Activated CD8-positive, alpha-beta memory T cell treated with anti-CD3 and anti-CD28 coated beads, Interleukin-2, amount 50 U/mL, for 48 hours (primary cell): ENCODE data around the gene ABHD18.
"Not testable (repeated sequence)": the region's sequence is repeated elsewhere in the genome, so short reads cannot be mapped to it uniquely, and the experiment has no call there.

Source experiments
- DNase-seq: peaks from one replicate; pipeline ENCODE4 v3.0.0-alpha.2; 2020

ABHD18 gene

DNA sequence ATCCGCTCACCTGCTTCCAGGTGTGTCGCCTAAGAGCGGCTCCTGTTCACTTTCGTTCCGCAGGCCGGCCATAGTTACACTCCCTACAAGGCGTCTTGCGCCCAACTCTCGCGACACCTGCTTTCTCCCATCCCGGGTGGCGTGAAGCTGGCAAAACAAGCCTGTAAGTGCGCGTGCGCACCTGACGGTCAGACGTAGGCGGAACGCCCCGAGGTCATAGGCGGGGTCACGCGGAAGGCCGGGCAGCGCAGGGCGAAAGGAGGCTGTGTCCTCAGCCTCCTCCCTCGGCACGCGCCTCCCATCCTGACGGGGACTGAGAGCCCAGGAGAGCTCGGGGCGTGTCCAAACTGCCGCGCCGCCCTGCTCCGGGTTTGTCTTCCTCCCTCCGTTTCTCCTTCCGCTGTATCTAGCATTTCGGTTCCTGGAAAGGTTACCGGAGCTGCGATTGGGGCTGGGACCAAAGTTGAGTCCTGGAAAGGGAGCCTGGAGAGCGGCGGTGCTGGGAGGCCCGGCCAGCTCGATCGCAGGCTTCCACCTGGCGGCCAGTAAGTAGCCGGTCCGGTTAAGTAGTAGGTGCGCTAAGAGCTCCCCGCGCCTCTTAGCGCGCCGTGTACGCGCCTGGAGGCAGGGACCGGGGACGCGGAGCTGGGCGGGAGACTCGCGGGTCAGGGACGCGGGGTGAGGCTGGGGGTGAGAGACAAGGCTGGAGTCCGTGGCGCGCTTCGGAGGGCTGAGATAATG, at the start of gene ABHD18, which contains the start of gene MFSD8:
Gene ABHD18 (plus strand): TSS at position 345 of the 741 bp plus-strand sequence. CDS start 17,550 bp downstream, outside the sequence.
Gene MFSD8 (minus strand): TSS at position 112 of the 741 bp plus-strand sequence. CDS start 40 bp downstream, at position 72.
- peak; percentile 98 for DNase-seq

DNA sequence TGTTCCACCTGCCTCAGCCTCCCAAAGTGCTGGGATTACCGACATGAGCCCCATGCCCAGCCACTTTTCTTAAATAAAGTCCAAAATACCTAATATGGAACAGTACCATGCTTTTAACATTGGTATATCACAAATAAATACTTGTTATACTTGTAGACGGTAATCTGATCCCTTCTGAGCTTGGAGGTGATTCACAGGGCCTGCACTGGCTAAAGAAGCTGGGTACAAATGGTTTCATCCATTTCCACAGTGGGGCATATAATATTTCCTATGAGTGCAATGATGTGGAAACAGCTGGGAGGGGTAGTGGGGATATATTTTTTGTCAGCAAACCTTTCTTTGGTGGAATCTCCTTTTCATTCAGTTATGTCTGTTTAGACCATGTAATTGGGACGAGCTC, 48.7 kb upstream of the ABHD18 start:
- DNase-seq: no peak

DNA sequence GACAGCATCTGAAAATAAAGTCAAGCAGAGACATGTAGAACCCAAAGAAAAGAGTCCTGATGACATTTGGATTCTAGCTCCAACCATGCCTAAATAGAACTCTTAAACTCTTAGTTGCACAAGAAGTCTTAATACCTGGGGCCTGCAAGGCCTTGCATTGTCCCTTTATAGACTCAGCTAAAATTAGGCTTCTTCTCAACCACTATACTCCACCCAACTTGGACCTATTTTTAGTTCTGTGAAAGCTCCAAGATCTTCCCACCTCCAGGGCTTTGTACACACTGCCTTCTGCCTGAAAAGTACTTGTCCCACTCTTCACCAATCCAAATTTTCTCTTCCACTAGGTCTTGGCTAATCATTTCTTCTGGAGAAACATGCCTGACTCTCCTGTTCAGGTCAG, 48.1 kb upstream of the ABHD18 start:
- DNase-seq: no peak

DNA sequence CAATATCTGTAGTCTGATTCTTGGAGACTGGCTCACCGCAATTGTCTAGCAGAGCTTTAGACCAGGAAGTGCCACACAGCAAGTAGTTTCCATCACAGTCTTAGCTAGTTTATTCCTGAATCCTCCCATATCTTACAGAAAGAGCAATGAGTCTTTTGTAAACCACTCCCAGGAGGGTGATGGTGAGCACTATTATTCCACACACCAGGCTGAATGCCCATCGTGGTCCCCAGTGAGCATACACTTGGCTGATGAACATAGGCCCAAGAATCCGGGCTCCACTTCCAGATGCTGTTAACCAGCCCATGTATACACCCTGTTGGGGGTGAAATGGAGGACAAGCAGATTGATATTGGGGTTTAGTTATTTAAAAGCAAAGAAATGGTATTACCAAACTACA, 44.7 kb upstream of the ABHD18 start:
- DNase-seq: no peak

DNA sequence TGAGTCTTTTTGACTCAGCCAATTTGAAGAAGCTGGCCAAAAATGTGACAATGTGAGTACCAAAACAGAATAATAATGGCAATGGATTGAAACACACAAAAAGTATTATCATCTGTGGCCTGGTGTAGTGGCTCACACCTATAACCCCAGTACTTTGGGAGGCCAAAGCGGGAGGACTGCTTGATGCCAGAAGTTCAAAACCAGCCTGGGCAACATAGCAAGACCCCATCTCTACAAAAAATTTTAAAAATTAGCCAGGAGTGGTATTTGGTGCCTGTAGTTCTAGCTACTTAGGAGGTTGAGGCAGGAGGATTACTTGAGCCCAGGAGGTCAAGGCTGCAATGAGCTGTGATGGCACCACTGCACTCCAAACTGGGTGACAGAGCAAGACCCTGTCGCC, 43.0 kb upstream of the ABHD18 start:
- no peak for DNase-seq

DNA sequence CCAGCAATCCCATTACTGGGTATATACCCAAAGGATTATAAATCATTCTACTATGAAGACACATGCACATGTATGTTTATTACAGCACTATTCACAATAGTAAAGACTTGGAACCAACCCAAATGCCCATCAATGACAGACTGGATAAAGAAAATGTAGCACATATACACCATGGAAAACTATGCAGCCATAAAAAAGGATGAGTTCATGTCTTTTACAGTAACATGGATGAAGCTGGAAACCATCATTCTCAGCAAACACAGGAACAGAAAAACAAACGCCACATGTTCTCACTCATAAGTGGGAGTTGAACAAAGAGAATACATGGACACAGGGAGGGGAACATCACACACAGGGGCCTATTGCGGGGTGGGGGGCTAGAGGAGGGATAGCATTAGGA, 39.5 kb upstream of the ABHD18 start:
- DNase-seq: not testable (repeated sequence)

DNA sequence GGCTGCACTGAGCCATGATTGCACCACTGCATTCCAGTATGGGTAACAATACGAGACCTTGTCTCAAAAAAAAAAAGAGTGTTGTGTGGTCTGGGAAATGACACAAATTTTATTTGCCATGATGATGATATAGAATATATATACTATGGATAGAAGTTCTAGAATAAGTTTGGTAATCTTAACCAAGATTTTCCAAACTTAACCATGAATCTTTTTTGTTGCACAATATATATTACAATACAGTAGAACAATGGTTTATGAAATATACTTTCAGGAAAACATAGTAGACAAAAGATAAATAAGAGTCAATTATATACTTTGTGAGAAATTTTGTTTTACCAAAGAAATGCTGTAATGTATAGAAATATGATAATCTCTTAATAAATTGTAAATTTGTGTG, 35.0 kb upstream of the ABHD18 start:
- DNase-seq: no peak

DNA sequence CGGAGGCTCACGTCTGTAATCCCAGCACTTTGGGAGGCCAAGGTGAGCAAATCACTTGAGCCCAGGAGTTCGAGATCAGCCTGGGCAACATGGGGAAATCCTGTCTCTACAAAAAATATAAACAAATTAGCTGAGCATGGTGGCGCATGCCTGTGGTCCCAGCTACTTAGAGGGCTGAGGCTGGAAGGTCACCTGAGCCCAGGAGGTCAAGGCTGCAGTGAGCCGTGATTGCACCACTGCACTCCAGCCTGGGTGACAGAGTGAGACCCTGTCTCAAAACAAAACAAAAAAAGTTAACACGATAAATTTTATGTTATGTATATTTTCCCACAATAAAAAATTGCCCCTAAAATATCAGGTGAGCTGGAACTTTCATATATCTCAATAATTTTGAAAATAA, 33.4 kb upstream of the ABHD18 start:
- not testable (repeated sequence) for DNase-seq

DNA sequence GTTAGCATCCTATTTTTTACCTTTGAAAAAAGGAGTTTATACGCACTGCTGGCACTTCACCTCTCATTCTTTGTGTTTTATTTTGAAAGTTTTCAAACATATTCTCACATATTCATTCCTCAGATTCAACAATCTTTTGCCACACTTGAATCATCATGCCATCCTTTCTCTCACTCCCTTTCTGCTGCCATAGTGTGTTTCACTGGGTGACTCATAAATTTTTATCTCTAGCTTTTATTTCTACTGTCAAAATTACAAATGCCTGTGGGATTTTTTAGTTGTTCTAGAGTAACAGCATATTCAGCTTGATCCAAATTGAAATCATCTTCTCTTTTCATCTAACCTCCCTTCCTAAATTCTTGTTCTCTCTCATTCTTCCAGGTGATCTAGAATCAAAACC, 28.2 kb upstream of the ABHD18 start:
- no peak for DNase-seq

DNA sequence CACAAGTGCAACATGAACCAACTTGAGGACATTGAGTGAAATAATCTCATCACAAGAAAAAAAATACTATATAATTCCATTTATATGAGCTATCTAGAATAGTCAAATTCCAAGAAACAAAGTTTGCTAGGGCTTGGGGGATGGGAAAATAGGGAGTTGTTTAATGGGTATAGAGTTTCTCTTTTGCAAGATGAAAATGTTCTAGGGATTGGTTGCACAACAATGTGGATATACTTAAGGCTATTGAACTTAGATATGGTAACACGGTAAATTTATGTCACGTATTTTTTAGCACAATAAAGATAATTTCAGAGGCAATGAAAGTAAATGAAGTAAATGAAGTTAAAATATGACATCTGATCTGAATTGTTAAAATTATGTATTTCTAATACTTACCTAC, 8.1 kb upstream of the ABHD18 start:
- no peak for DNase-seq

DNA sequence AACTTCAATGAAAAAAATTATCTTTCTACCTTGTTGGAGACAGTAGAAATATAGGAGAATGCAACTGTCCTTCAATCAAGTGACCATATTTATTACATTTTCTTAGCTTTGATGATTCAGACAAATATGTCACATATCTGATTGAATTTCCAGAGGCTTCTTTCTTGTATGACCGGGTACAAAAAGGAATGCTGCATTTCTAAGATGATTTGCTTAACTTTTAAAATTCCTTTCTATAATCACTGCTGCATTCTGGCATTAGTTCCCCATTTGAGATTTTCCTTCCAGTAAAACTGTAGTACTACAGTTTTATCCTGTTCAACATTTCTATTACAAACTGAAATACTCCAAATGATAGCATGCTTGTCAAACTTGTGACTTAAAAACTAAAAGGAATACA, 5.4 kb upstream of the ABHD18 start:
- no peak for DNase-seq

DNA sequence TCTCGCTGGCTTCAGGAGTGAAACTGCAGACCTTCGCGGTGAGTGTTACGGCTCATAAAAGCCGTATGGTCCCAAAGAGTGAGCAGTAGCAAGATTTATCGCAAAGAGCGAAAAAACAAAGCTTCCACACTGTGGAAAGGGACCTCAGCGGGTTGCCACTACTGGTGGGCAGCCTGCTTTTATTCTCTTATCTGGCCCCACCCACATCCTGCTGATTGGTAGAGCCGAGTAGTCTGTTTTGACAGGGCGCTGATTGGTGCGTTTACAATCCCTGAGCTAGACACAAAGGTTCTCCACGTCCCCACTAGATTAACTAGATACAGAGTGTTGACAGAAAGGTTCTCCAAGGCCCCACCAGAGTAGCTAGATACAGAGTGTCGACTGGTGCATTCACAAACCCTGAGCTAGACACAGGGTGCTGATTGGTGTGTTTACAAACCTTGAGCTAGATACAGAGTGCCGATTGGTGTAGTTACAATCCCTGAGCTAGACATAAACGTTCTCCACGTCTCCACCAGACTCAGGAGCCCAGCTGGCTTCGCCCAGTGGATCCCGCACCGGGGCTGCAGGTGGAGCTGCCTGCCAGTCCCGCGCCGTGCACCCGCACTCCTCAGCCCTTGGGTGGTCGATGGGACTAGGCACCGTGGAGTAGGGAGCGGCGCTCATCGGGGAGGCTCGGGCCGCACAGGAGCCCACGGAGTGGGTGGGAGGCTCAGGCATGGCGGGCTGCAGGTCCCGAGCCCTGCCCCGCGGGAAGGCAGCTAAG, 1.4 kb upstream of the ABHD18 start:
- DNase-seq: not testable (repeated sequence)

DNA sequence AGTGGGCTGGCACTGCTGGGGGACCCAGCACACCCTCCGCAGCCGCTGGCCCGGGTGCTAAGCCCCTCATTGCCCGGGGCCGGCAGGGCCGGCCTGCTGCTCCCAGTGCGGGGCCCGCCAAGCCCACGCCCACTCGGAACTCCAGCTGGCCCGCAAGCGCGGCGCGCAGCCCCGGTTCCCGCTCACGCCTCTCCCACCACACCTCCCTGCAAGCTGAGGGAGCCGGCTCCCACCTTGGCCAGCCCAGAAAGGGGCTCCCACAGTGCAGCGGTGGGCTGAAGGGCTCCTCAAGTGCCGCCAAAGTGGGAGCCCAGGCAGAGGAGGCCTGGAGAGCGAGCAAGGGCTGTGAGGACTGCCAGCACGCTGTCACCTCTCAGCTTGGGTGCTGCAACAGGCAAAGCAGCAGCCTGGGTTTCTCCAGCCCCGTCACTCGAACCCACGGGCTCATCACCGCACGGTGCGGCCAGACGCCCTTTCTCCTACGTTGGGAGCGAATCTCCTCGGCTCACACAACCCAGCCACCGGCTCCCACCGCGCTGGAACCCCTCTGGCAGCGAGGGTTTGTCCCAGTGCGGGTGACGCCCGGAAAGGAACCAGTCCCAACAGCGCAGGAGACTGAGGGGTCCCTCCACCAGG, 662 bp upstream of the ABHD18 start:
- not testable (repeated sequence) for DNase-seq

DNA sequence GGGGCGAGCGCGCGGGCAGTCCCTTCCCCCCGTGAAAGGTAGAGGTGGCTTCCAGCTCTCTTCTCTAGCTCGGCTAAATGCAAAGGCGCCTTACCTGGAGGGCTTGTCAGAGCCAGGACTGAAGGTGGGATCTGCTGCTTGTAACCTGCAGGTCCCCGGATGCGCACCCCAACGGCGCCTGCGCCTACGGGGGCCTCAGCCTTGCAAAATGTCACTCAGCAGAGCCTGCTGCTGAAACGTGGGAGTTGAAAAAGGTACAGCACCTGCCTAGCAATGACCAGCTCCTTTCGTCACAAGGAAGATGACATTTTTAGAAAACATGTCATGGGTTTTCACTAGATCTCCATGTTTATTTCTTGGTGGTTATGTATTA, 583 bp downstream of the ABHD18 start:
- peak; percentile 83 for DNase-seq

DNA sequence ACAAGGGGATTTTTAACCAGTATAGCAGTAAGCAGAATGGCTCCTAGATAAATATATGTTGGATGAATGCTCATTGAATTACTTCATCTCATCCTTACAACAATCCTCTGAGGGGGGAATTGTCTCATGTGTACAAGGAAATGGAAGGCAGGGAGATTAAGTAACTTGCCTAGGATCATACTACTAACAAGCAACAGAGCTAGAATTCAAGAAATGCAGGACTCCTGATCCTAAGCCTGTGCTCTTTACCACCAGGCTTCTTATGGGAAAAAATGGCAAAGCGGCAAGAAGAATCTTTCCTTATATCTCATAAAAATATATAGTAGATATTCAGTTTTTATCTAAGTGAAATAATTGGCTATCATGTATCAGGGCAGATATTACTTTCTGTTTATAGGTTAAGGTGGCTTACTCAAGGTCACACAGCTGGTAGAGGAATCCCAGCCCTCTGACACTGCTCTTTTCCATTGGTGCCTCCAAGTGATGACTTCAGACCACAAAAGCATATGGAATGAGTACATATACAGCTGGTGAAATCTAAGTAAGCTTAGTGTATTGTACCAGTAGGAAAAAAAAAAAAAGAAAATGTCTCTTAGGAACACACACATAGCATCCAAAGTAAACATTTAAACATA, 2.1 kb downstream of the ABHD18 start:
- DNase-seq: no peak

DNA sequence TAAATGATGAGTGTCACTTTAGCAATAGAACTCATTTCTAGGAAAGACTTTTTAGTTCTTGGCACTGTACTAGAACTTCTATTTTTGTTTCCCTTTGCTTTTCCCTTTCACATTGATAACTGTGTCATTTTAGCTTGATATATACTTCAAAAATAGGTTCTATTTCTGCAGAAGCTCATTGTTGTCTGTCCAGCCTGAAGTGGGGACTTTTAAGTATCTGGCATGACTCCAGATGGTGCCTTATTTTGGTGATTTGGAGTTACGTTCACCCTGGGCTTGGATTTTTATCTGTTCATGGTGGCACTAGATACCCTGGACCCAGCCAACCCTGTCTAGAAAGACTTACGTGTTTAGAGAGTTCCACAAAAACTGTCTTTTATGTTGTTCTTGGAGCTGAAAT, 3.4 kb downstream of the ABHD18 start:
- DNase-seq: no peak

DNA sequence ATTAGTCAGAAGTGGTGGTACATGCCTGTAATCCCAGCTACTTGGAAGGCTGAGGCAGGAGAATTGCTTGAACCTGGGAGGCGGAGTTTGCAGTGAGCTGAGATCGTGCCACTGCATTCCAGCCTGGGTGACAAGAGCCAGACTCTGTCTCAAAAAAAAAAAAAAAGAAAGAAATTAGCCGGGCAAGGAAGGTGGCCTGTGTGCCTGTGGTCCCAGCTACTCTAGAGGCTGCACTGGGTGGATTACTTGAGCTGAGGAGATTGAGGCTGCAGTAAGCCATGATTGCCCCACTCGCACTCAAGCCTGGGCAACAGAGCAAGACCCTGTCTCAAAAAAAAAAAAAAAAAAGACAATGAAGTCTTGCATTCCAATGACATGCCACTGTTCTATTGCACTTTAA, 5.7 kb downstream of the ABHD18 start:
- not testable (repeated sequence) for DNase-seq

DNA sequence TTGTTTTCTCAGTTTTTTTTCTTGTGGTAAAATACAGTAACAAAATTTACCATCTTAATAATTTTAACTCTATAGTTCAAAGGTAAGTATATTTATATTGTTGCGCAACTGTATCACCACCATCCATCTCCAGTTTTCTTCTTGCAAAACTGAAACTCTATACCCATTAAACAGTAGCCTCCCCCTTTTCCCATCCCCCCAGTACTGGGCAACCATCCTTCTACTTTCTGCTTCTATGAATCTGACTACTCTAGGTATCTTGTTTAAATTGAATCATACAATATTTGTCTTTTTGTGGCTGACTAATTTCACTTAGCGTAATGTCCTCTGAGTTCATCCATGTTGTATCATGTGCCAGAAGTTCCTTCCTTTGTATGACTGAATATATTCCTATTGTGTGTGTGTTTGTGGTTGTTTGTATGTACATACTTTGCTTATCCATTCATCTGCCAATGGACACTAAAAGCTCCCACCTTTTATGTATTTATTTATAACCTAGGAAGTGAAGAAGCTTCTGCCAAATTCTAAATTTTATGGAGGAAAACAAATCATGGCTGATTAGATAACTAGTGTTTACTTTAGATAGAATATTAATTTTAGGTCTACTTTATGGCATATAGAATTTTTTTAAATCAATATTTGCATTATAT, 10.0 kb downstream of the ABHD18 start:
- DNase-seq: no peak

DNA sequence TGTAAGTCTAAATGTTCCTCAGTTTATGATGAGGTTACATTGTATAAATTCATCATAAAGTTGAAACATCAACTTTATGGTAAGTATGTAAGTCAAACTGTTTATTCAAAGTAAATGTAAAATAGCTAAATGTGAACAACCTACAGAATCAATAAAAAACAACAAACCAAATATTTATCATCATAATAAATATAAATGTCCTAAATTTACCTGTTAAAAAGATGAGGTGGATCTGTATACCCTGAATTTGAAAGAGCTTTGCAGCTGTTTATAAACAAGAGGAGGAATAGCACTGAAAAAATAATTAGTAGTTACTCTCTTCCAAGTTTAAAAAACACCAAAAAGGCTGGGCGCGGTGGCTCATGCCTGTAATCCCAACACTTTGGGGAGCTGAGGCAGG, 13.7 kb downstream of the ABHD18 start:
- DNase-seq: no peak

DNA sequence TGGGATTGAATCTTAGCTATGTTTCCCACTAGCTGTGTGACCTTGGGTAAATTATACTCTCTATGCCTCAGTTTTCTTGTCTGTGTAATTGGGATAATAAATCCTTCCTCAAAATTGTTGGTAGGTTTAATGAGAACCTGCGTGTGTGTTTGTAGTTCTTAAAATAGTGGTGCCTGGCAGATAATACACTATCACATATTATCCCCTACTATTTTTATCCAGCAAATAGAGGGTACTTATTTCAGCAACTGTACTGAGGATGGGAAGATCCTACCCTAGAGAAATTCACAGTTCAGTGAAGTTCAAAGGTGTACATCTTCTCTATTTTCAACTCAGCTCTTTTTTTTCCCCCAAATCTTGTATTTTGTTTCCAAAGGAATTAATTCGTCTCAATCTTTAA, 17.2 kb downstream of the ABHD18 start:
- DNase-seq: no peak

DNA sequence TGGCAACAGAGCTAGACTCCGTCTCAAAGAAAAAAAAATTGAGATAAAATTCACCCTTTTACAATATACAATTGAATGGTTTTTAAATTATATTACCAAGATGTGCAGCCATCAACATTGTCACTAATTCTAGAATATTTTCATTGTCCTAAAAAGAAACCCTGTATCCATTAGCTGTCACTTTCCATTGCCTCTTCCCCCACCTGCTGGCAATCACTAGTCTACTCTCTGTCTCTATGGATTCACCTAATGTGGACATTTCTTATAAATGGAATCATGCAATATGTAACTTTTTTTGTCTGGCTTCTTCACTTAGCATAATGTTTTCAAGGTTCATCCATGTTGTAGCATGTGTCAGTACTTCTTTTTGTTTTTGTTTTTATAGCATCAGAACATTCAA, 20.8 kb downstream of the ABHD18 start:
- no peak for DNase-seq

DNA sequence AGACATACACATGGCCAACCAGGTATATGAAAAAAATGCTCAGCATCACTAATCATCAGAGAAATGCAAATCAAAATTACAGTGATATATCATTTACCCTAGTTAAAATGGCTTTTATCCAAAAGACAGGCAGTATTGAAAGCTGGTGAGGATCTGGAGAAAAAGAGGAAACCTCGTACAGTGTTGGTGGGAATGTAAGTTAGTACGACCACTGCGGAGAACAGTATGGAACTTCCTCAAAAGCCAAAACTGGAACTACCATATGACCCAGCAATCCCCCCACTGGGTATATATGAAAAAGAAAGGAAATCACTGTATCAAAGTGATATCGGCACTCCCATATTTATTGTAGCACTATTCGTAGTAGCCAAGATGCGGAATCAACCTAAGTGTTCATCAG, 23.4 kb downstream of the ABHD18 start:
- DNase-seq: no peak

DNA sequence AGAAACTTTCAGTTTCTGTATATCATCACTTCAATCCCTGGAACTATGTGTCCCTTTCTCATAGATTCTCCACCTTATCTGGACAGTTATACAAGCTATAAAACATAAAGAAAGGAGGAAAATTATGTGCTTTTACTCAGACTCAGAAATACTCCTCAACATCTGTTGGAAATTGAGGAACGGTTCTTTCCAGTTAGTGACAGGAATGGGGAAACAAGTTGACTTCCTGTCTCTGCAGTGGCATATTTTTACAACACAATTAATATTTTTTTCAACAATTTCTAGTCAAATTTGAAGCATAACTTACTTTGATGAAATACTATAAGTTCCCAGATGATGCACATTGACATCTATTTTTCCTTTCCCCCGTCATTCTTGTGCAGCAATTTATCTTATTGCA, 27.9 kb downstream of the ABHD18 start:
- DNase-seq: no peak
